Pericardium fibroblast (primary cell): Measurements from ENCODE around the gene RACK1. TPM values are rescaled to one million over a fixed set of nuclear protein-coding genes. Genes with fewer than 3 reads are reported as not detected.

Experiments
- total RNA-seq: library from RNA; depleted of rRNA; stranded (reverse); fragments of >200 nt; gene quantifications from 2 replicates; pipeline ENCODE4 v1.2.3, GENCODE V29; 2015

The RACK1 gene
- 3,255 and 5,180 TPM in 2 replicates for total RNA-seq

DNA sequence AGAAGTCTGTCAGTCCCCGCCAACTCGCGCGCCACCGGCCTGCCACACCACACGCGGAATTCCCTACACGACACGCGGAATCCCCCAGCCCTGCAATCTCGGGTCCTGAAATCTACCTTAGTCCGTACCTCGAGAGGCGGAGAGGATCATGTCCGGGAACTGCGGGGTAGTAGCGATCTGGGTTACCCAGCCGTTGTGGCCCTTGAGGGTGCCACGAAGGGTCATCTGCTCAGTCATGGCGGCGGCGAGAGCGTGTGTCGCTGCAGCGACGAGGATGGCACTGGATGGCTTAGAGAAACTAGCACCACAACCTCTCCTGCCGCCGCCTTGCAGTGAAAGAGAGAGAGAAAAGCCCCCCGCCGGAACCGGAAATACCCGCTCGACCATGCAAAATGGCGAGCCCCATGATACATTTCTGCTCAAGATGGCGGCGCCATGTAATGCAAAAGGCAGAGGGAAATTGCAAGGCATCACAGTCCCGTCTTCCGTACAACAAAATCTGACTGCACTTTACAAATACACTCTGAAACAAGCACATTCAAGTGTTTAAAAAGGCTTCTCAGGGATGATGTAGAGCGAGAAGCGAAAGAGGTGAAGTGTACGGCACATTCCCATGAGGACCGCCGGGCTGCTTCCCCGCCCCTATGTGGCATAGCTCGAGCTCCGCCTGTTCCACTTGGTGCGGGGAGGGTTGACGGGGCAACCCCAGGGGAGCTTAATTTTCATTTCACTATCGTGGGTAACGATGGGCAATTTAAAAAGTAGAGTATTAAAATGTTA, at the start of gene RACK1:
Gene RACK1, minus strand, starts transcription at position 343 of the 780 bp plus-strand sequence. Its CDS starts 106 bp downstream, at position 237.

DNA sequence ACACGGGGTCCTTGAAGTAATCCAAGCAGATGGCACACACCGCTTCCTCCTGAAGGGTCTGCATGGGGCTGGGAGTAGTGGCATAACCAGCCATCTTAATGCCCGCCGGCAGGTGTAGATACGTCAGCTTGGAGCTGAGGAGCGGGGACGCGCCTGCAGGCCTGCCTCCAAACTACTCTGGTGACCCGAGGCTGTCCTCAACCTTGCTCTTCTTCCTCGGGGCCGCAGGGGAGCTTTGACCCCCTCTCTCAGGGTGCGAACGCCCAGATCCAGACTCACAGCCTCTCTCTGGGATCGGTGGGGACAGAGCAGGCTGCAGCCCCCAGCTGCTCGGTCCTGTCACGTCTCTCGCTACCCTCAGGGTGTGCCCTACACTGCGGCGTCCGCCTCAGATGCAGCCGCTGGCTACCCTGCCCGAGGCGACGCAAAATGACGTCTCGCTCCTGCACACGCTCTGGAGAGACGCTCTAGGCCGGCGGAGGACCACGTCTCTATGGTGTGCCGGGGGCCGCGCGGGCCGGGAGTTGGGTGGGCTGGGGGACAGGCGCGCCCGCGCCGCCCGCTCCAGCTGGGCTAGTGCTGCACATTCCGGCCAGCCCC, 17.1 kb upstream of the RACK1 start, which contains the start of gene TRIM52:
Gene TRIM52, minus strand, starts transcription at position 424 of the 600 bp plus-strand sequence. Its CDS starts 330 bp downstream, at position 94.

DNA sequence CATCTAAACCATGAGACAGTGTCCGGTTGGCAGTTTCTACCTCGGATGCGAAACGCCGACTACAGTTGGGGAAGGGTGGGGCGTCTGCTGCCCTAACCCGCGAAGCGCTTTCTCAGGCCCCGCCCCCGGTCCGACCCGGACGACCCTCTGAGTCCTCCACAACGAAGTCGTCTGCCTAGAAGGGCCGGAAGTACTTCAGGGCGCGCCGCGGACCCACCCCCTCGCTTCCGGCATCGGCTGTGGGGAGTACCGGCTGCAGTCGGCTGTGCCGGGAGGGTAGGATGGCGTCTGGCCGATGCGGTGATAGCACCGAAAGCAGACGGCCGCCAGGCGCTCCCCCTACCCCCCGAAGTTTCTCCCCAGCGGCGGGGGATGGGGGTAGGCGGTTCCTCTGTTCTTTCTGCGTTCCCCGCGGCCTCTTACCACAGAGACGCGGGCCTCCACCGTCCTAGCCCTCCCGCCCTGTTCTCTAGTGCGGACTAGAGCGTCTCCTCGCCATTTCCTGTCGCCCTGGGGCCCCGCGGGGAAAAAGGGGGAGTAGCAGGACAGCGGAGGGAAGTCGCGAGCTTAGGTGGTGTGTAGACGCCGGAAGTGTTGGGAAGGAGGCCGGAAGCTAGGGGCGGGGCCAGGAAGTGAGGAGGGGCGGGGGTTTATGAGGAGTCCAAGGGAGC, 20.5 kb downstream of the RACK1 start, which contains the start of gene TRIM41:
Gene TRIM41, plus strand, starts transcription at position 224 of the 671 bp plus-strand sequence. CDS start 719 bp downstream, outside the sequence.

DNA sequence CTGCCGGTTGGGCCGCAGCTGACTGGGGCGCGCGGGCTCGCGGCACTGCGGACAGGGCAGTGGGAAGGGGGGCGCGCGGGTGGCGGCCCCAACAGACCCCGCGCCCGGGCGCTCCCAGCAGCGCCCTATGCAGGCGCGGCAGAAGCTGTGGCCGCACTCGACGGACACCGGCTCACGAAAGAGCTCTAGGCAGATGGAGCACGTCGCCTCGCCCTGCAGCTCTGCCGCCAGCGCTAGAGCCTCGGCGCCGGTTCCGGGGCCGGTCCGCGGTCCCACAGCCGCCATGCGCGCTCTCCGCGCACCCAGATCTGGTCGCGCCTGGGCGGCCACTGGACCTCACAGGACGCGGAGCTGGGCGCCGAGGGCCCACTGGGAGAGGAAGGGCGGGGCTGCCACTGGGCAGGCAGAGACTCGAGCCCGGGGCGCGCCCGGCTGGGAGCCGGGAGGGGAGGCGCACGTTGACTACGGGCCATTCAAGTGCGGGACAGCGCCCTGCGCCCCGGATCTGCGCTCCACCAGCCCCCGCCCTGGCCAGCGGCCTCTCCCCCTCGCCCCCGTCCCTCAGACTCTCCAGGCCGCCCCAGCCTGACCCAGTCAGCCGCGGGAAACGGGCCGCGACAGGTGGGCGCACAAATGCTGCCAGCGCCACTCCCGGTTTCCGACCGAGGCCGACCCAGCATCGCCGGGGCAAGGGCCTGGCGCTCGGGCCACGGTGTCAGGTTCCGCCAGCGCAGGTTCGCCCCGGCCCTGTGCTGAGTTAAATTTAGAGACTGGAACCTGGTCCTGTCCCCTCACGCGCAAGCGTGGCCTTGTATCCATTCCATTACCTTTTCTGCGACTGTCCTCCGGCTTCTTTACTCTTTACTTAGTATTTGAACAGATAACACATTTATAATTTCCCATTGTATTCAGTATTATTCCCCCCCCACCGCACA, 38.6 kb downstream of the RACK1 start, which contains the start of gene TRIM7:
Gene TRIM7, minus strand, starts transcription at position 371 of the 935 bp plus-strand sequence. Its CDS starts 86 bp downstream, at position 285.

Other genes starting within 250 kb of the RACK1 start
- gene BTNL9, start 203.6 kb downstream of the RACK1 start, total RNA-seq, result not detected in 2 replicates
- gene OR2V1, start 112.7 kb downstream of the RACK1 start, total RNA-seq, result not detected in 2 replicates
- gene OR2V2, start 96.3 kb downstream of the RACK1 start, total RNA-seq, result not detected in 2 replicates
- 0.94 and 1.9 TPM in 2 replicates for gene TRIM7, start 38.7 kb downstream of the RACK1 start, total RNA-seq
- 13.0 and 15.8 TPM in 2 replicates for gene TRIM41, start 20.6 kb downstream of the RACK1 start, total RNA-seq
- gene TRIM52, start 17.2 kb upstream of the RACK1 start, total RNA-seq, result 4.4 and 5.7 TPM in 2 replicates
- not detected in 2 replicates for gene OR4F3, start 123.4 kb upstream of the RACK1 start, total RNA-seq